GM23338 (cell line): ENCODE data around the gene PIBF1.

Experiments
- CREB1 ChIP-seq: fragments of 250-450 bp; sonication (Bioruptor Pico); IDR thresholded peaks from 2 replicates; pipeline ENCODE4 v1.5.0; 2020; ENCODE audit warnings: low read depth, mild to moderate bottlenecking, moderate library complexity
- CTCF ChIP-seq, 2 experiments: fragments of 200-600 bp in 1 of 2; sonication (generic) in 1 of 2; conservative IDR thresholded peaks; 2 replicates each; pipeline versions ENCODE4 v1.5.1 to v1.6.1; 2016 to 2017; ENCODE audit warnings: antibody characterized with exemption in 2 of 2, low read depth in 2 of 2, mild to moderate bottlenecking in 2 of 2, moderate library complexity in 1 of 2
- ETS1 ChIP-seq: IDR thresholded peaks from 2 replicates; pipeline ENCODE4 v1.6.1; 2016; ENCODE audit warnings: antibody characterized with exemption
- EZH2 ChIP-seq: fragments of 200-600 bp; sonication (generic); IDR thresholded peaks from one replicate; pipeline ENCODE4 v1.8.0; 2017; ENCODE audit warnings: antibody characterized with exemption, mild to moderate bottlenecking, low read depth; ENCODE audit not compliant: unreplicated experiment
- EZH2phosphoT487 ChIP-seq: fragments of 200-600 bp; sonication (generic); IDR thresholded peaks from one replicate; pipeline ENCODE4 v1.8.1; 2018; ENCODE audit warnings: antibody characterized with exemption; ENCODE audit not compliant: unreplicated experiment
- JUNB ChIP-seq: IDR thresholded peaks from one replicate; pipeline ENCODE4 v1.6.1; 2016; ENCODE audit warnings: antibody characterized with exemption; ENCODE audit not compliant: unreplicated experiment
- POLR2AphosphoS5 ChIP-seq: IDR thresholded peaks from 2 replicates; pipeline ENCODE4 v1.6.1; 2016; ENCODE audit warnings: antibody characterized with exemption, low read depth
- REST ChIP-seq: IDR thresholded peaks from one replicate; pipeline ENCODE4 v1.6.1; 2018; ENCODE audit warnings: antibody characterized with exemption; ENCODE audit not compliant: unreplicated experiment
- STAT1 ChIP-seq: IDR thresholded peaks from one replicate; pipeline ENCODE4 v1.6.1; 2016; ENCODE audit warnings: antibody characterized with exemption; ENCODE audit not compliant: unreplicated experiment
- ZNF331 ChIP-seq: fragments of 250-450 bp; sonication (Bioruptor Pico); IDR thresholded peaks from 2 replicates; pipeline ENCODE4 v1.5.0; 2020; ENCODE audit warnings: low read depth, mild to moderate bottlenecking, moderate library complexity
- ZNF462 ChIP-seq: fragments of 250-450 bp; sonication (Bioruptor Pico); IDR thresholded peaks from 2 replicates; pipeline ENCODE4 v1.5.0; 2020; ENCODE audit warnings: mild to moderate bottlenecking, moderate library complexity

GRCh38 chr13:72953391-72953965, 171.5 kb downstream of the PIBF1 start:
- no peak for TF ChIP-seq CTCF (conservative IDR thresholded peaks at IDR 0.05; ENCODE audit: low read depth in 2 of 2)
- no peak for TF ChIP-seq EZH2phosphoT487
- no peak for TF ChIP-seq POLR2AphosphoS5
- no peak for TF ChIP-seq EZH2
- no peak for TF ChIP-seq ZNF462 (CRISPR knock-in tag)
- TF ChIP-seq CREB1 (CRISPR knock-in tag) = no peak
- TF ChIP-seq STAT1 = no peak
- TF ChIP-seq ETS1 = no peak
- TF ChIP-seq JUNB = no peak
- no peak for TF ChIP-seq REST
- no peak for TF ChIP-seq ZNF331
